ENCODE results near the gene C16orf96.

- TF ChIP-seq, protein P1, sequence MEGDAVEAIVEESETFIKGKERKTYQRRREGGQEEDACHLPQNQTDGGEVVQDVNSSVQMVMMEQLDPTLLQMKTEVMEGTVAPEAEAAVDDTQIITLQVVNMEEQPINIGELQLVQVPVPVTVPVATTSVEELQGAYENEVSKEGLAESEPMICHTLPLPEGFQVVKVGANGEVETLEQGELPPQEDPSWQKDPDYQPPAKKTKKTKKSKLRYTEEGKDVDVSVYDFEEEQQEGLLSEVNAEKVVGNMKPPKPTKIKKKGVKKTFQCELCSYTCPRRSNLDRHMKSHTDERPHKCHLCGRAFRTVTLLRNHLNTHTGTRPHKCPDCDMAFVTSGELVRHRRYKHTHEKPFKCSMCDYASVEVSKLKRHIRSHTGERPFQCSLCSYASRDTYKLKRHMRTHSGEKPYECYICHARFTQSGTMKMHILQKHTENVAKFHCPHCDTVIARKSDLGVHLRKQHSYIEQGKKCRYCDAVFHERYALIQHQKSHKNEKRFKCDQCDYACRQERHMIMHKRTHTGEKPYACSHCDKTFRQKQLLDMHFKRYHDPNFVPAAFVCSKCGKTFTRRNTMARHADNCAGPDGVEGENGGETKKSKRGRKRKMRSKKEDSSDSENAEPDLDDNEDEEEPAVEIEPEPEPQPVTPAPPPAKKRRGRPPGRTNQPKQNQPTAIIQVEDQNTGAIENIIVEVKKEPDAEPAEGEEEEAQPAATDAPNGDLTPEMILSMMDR (conservative IDR thresholded peaks at IDR 0.05): no peak
- no peak for TF ChIP-seq EZH2 (IDR thresholded peaks at IDR 0.05; ENCODE audit: low read depth)
Measured at GRCh38 chr16:4519274-4520058, 36.7 kb upstream of the C16orf96 start.
